Mesothelial cell of epicardium (in vitro differentiated cells): ENCODE results near the gene CAND1. TPM values are rescaled to one million over a fixed set of nuclear protein-coding genes. Genes with fewer than 3 reads are reported as not detected.

ENCODE experiments used
- DNase-seq, 2 experiments: peaks; one replicate each; pipeline ENCODE4 v3.0.0; 2021; ENCODE audit warnings: low spot score in 2 of 2; ENCODE audit not compliant: unreplicated experiment in 2 of 2
- H3K27ac Mint-ChIP-seq: 2 replicates; pipeline ENCODE4 v1.8.0; 2021; ENCODE audit warnings: mixed read lengths
- H3K27me3 Mint-ChIP-seq: 2 replicates; pipeline ENCODE4 v1.8.0; 2021; ENCODE audit warnings: low read depth, mixed read lengths
- H3K36me3 Mint-ChIP-seq: 2 replicates; pipeline ENCODE4 v1.8.0; 2021; ENCODE audit warnings: mixed read lengths
- H3K4me1 Mint-ChIP-seq: 2 replicates; pipeline ENCODE4 v1.8.0; 2021; ENCODE audit warnings: mixed read lengths
- H3K4me3 Mint-ChIP-seq: 2 replicates; pipeline ENCODE4 v1.8.0; 2021; ENCODE audit warnings: mild to moderate bottlenecking, moderate library complexity, mixed read lengths
- H3K9me3 Mint-ChIP-seq: 2 replicates; pipeline ENCODE4 v1.8.0; 2021; ENCODE audit warnings: mixed read lengths
- CTCF ChIP-seq: fragments of 200-600 bp; sonication (generic); IDR thresholded peaks from one replicate; pipeline ENCODE4 v1.5.0; 2021; ENCODE audit warnings: antibody characterized with exemption; ENCODE audit not compliant: unreplicated experiment
- total RNA-seq: library from RNA; stranded (reverse); gene quantifications from 3 replicates; pipeline ENCODE4 v1.2.1, GENCODE V29; 2021

CAND1 gene
- total RNA-seq: 270 to 278 TPM (median 270 TPM) in 3 replicates

GRCh38 chr12:67268896-67269632, at the start of gene CAND1:
Gene CAND1 (plus strand): TSS chr12:67269358. CDS start chr12:67269718, 360 bp downstream.
- Mint-ChIP-seq H3K27me3 (no peaks in the 10 kb centered on the region), H3K27ac (peak within 1 kb of the TSS; percentile 99)

GRCh38 chr12:67220065-67220464, 49.1 kb upstream of the CAND1 start:
- DNase-seq: no peak
- Mint-ChIP-seq H3K9me3 (peaks cover 7% of the 10 kb centered on the region), H3K27ac (no peak overlapping the region), H3K4me3 (no peak overlapping the region), H3K36me3 (no peaks in the 10 kb centered on the region), H3K4me1 (peaks cover 7% of the 10 kb centered on the region), H3K27me3 (peaks cover 25% of the 10 kb centered on the region)
- no peak for TF ChIP-seq CTCF

More at GRCh38 chr12:67268896-67269632, at the start of gene CAND1:
- peak; percentile 81 to 92 for DNase-seq
- H3K9me3 Mint-ChIP-seq: no peaks in the 10 kb centered on the region
- peak within 1 kb of the TSS; percentile 86 for H3K4me3 Mint-ChIP-seq
- H3K36me3 Mint-ChIP-seq: no peaks in the 10 kb centered on the region
- peaks cover 48% of the 10 kb centered on the region for H3K4me1 Mint-ChIP-seq
- TF ChIP-seq CTCF: no peak

DNA sequence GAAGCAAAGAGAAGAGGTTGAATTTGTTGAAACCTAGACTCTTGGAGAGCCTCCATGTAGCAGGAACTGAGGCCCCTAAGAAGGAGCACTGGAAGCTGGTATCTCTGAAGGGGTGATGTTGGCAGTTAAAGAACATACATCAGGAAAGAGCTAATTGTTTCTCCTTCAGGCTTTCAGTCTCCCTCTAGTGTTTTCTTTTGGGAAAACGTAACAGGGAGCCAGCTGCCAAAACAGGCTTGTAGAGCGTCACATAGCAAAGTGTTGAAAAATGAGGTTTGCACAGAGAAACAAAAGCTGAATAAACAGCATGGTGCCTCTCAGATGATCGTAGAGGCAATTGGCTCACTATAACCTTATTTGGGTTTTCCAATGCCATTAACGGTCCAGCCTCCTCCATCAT, 46.9 kb upstream of the CAND1 start:
- peak; percentile 27 for TF ChIP-seq CTCF
- Mint-ChIP-seq H3K4me3 (no peak overlapping the region), H3K27me3 (peaks cover 11% of the 10 kb centered on the region), H3K4me1 (peaks cover 7% of the 10 kb centered on the region), H3K27ac (no peak overlapping the region), H3K9me3 (peaks cover 8% of the 10 kb centered on the region), H3K36me3 (peaks cover under 1% of the 10 kb centered on the region)
- no peak for DNase-seq

DNA sequence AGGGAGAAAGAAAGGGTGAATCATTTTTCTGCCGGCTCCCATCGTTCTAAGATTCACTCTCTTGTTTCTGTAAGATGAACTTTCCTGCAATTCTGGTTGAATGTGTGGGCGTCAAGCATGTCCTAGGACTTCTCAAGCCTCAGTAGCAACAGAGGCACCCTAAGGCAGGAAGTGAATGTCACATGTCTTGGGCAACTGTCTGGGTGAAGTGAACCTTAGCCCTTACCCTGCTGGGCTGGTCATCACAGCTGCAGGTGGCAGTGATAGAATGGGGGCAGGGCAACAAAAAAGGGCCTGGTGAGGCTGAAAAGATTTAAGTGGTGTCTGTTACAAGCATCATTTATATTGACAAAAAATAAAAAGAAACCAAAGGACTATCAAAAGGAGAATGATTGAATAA, 45.9 kb upstream of the CAND1 start:
- Mint-ChIP-seq H3K4me1 (peaks cover 7% of the 10 kb centered on the region), H3K9me3 (peaks cover 15% of the 10 kb centered on the region), H3K27me3 (peaks cover 10% of the 10 kb centered on the region), H3K27ac (no peak overlapping the region), H3K36me3 (peaks cover 2% of the 10 kb centered on the region), H3K4me3 (no peak overlapping the region)
- no peak for TF ChIP-seq CTCF
- no peak for DNase-seq

DNA sequence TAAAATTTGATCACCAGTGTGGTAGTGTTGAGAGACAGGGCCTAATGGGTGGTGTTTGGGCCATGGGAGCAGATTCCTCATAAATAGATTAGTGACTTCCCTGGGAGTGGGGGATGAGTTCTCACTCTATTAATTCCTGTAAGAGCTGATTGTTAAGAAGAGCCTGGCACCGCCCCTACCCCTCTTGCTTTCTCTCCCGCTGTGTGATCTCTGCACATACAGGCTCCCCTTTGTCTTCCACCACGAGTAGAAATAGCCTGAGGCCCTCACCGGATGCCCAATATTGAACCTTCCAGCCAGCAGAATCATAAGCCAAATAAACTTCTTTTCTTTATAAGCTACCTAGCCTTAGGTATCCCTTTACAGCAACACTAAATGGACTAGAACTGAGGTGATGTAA, 31.9 kb upstream of the CAND1 start:
- H3K4me3 Mint-ChIP-seq: no peak overlapping the region
- DNase-seq: no peak
- H3K27ac Mint-ChIP-seq: no peak overlapping the region
- TF ChIP-seq CTCF: no peak
- H3K4me1 Mint-ChIP-seq: no peaks in the 10 kb centered on the region
- H3K27me3 Mint-ChIP-seq: peaks cover 2% of the 10 kb centered on the region
- peaks cover 22% of the 10 kb centered on the region for H3K9me3 Mint-ChIP-seq
- peaks cover 2% of the 10 kb centered on the region for H3K36me3 Mint-ChIP-seq
